GM13976 (cell line): ENCODE measurements around the gene SNPH.
A peak's percentile ranks its signal among the peaks of the same experiment; 100 is the strongest.

Experiments
- DNase-seq: peaks from one replicate; pipeline ENCODE4 v3.0.0; 2012; ENCODE audit warnings: low spot score
- CTCF ChIP-seq: IDR thresholded peaks from 2 replicates; pipeline ENCODE4 v1.5.1; 2012; ENCODE audit warnings: borderline replicate concordance, mild to moderate bottlenecking; ENCODE audit not compliant: insufficient read depth; ENCODE audit errors: extremely low read depth, missing control alignments, control extremely low read depth
- in situ Hi-C: fragments of 300-500 bp; cut with MboI; formaldehyde crosslinking; loops from one replicate; pipeline ENCODE4 v1.12.0; 2022; ENCODE audit warnings: low sequenced_read_pairs, mixed read lengths, inconsistent platforms; ENCODE audit not compliant: unreplicated experiment

The SNPH gene

GRCh38 chr20:1229541-1229940, 36.6 kb upstream of the SNPH start:
- no peak for DNase-seq
- TF ChIP-seq CTCF, result no peak
- in situ Hi-C loops, result no loop called here

GRCh38 chr20:1232286-1233111, 33.6 kb upstream of the SNPH start:
- in situ Hi-C loops, result no loop called here
- TF ChIP-seq CTCF, result no peak
- DNase-seq, result peak; percentile 12

GRCh38 chr20:1240549-1240948, 25.5 kb upstream of the SNPH start:
- in situ Hi-C loops, result no loop called here
- no peak for DNase-seq
- TF ChIP-seq CTCF, result no peak

GRCh38 chr20:1241456-1241855, 24.6 kb upstream of the SNPH start:
- no peak for TF ChIP-seq CTCF
- in situ Hi-C loops, result no loop called here

GRCh38 chr20:1242099-1242498, 24.0 kb upstream of the SNPH start:
- in situ Hi-C loops, result no loop called here

More at GRCh38 chr20:1241456-1241855, 24.6 kb upstream of the SNPH start:
- no peak for DNase-seq

GRCh38 chr20:1242530-1242929, 23.6 kb upstream of the SNPH start:
- DNase-seq, result no peak
- in situ Hi-C loops, result no loop called here
- TF ChIP-seq CTCF, result no peak

More at GRCh38 chr20:1242099-1242498, 24.0 kb upstream of the SNPH start:
- TF ChIP-seq CTCF, result no peak
- DNase-seq, result no peak
